SK-N-SH (cell line): Measurements from ENCODE around the gene MACIR. TPM values are rescaled to one million over a fixed set of nuclear protein-coding genes. Genes with fewer than 3 reads are reported as not detected.

Experiments
- CTCF ChIA-PET: fragments of 300-600, 350-600 bp; formaldehyde crosslinking; extraction: SDS; loops from one replicate; lab custom pipeline; 2021; lab: Yijun Ruan, JAX
- POLR2A ChIA-PET: fragments of 350-600 bp; sonication (Branson Sonifier 250); formaldehyde crosslinking; extraction: SDS; loops from one replicate; lab custom pipeline; 2020; ENCODE audit warnings: antibody characterized with exemption, inconsistent platforms; lab: Yijun Ruan, JAX
- DNase-seq: peaks from one replicate; pipeline ENCODE4 v3.0.0; 2012
- H2AFZ ChIP-seq: fragments of 200-600 bp; sonication (generic); 2 replicates; pipeline ENCODE4 v1.8.1; 2016; ENCODE audit warnings: antibody characterized with exemption, mild to moderate bottlenecking, low read depth
- H3F3A ChIP-seq: fragments of 200-600 bp; sonication (generic); replicated peaks from 2 replicates; pipeline ENCODE3; 2016; ENCODE audit warnings: antibody characterized with exemption, mild to moderate bottlenecking; ENCODE audit not compliant: insufficient read depth
- H3K27ac ChIP-seq, 2 experiments: fragments of 200-500 bp in 1 of 2; fragments of 200-600 bp in 1 of 2; sonication (Bioruptor generic) in 1 of 2; sonication (generic), shearing (Covaris generic) in 1 of 2; 2 replicates each; pipeline versions ENCODE4 v1.5.1 to v1.6.1; 2014 to 2016; ENCODE audit warnings: low read depth in 2 of 2, inconsistent platforms in 1 of 2, low read length in 1 of 2, mild to moderate bottlenecking in 1 of 2, mixed read lengths in 1 of 2
- H3K27me3 ChIP-seq: fragments of 200-600 bp; sonication (generic), shearing (Covaris generic); 2 replicates; pipeline ENCODE4 v1.6.1; 2016; ENCODE audit warnings: mixed run types; ENCODE audit not compliant: insufficient read depth
- H3K36me3 ChIP-seq, 2 experiments: fragments of 200-500 bp in 1 of 2; fragments of 200-600 bp in 1 of 2; sonication (Bioruptor generic) in 1 of 2; sonication (generic) in 1 of 2; replicated peaks in 1 of 2; 2 replicates each; pipeline versions ENCODE3 to v1.5.1; 2014 to 2016; ENCODE audit warnings: low read length in 1 of 2, mild to moderate bottlenecking in 1 of 2; ENCODE audit not compliant: insufficient read depth in 2 of 2, control insufficient read depth in 1 of 2
- H3K4me1 ChIP-seq, 2 experiments: fragments of 200-500 bp in 1 of 2; fragments of 200-600 bp in 1 of 2; sonication (Bioruptor generic) in 1 of 2; sonication (generic), shearing (Covaris generic) in 1 of 2; 2 replicates each; pipeline versions ENCODE4 v1.5.1 to v1.6.1; 2014 to 2016; ENCODE audit warnings: low read depth in 1 of 2, low read length in 1 of 2, mixed run types in 1 of 2; ENCODE audit not compliant: insufficient read depth in 2 of 2, control insufficient read depth in 1 of 2
- H3K4me2 ChIP-seq: fragments of 200-600 bp; sonication (generic), shearing (Covaris generic); 2 replicates; pipeline ENCODE4 v1.6.1; 2017; ENCODE audit warnings: mixed run types
- H3K4me3 ChIP-seq, 2 experiments: fragments of 200-500 bp in 1 of 2; fragments of 200-600 bp in 1 of 2; sonication (Bioruptor generic) in 1 of 2; sonication (generic), shearing (Covaris generic) in 1 of 2; 2 replicates each; pipeline versions ENCODE4 v1.5.1 to v1.8.1; 2014 to 2016; ENCODE audit warnings: low read depth in 2 of 2, inconsistent platforms in 1 of 2, low read length in 1 of 2, mild to moderate bottlenecking in 1 of 2, mixed read lengths in 1 of 2, moderate library complexity in 1 of 2
- H3K79me2 ChIP-seq: fragments of 200-600 bp; sonication (generic); 2 replicates; pipeline ENCODE4 v1.8.1; 2017; ENCODE audit warnings: mild to moderate bottlenecking; ENCODE audit not compliant: insufficient read depth
- H3K9ac ChIP-seq: fragments of 200-600 bp; sonication (generic); 2 replicates; pipeline ENCODE4 v1.6.1; 2017; ENCODE audit warnings: mixed run types
- H3K9me2 ChIP-seq: fragments of 200-600 bp; sonication (generic); 2 replicates; pipeline ENCODE4 v1.6.1; 2017; ENCODE audit warnings: mixed run types
- H3K9me3 ChIP-seq: fragments of 200-600 bp; sonication (generic); 2 replicates; pipeline ENCODE4 v1.6.1; 2017; ENCODE audit warnings: mixed run types, mild to moderate bottlenecking, moderate library complexity
- H4K20me1 ChIP-seq: fragments of 200-600 bp; sonication (generic); 2 replicates; pipeline ENCODE4 v1.6.1; 2017; ENCODE audit warnings: mild to moderate bottlenecking, mixed run types; ENCODE audit not compliant: insufficient read depth
- CHD2 ChIP-seq: fragments of 150-350 bp; IDR thresholded peaks from 2 replicates; pipeline ENCODE4 v1.6.1; 2018; ENCODE audit warnings: low read length; ENCODE audit not compliant: partially characterized antibody
- ELF1 ChIP-seq: IDR thresholded peaks from 2 replicates; pipeline ENCODE4 v1.4.0; 2012
- EP300 ChIP-seq, 2 experiments: IDR thresholded peaks; 2 replicates each; pipeline versions ENCODE4 v1.4.0 to v1.6.1; 2012; ENCODE audit warnings: borderline replicate concordance in 1 of 2, low read depth in 1 of 2, low read length in 1 of 2
- EZH2phosphoT487 ChIP-seq: fragments of 200-600 bp; sonication (generic); IDR thresholded peaks from 2 replicates; pipeline ENCODE4 v1.6.1; 2017; ENCODE audit warnings: low read depth, mixed run types, mild to moderate bottlenecking, antibody characterized with exemption, moderate library complexity, borderline replicate concordance
- FOXM1 ChIP-seq: IDR thresholded peaks from 2 replicates; pipeline ENCODE4 v1.4.0; 2012; ENCODE audit warnings: low read depth, mild to moderate bottlenecking
- GABPA ChIP-seq: IDR thresholded peaks from 2 replicates; pipeline ENCODE4 v1.4.0; 2012; ENCODE audit warnings: low read depth, mild to moderate bottlenecking
- IRF3 ChIP-seq: fragments of 150-350 bp; IDR thresholded peaks from 2 replicates; pipeline ENCODE4 v1.6.1; 2016; ENCODE audit warnings: mild to moderate bottlenecking, low read depth, low read length
- JUND ChIP-seq: IDR thresholded peaks from 2 replicates; pipeline ENCODE4 v1.4.0; 2012
- MAX ChIP-seq: IDR thresholded peaks from 2 replicates; pipeline ENCODE4 v1.4.0; 2012; ENCODE audit warnings: low read depth
- MEF2A ChIP-seq: IDR thresholded peaks from 2 replicates; pipeline ENCODE4 v1.4.0; 2012; ENCODE audit warnings: low read depth, borderline replicate concordance
- NRF1 ChIP-seq: IDR thresholded peaks from 2 replicates; pipeline ENCODE4 v1.6.1; 2012; ENCODE audit warnings: low read depth, mild to moderate bottlenecking, low read length
- POLR2AphosphoS5 ChIP-seq: IDR thresholded peaks from 2 replicates; pipeline ENCODE4 v1.6.1; 2012; ENCODE audit warnings: low read depth, low read length
- RAD21 ChIP-seq: IDR thresholded peaks from 2 replicates; pipeline ENCODE4 v1.6.1; 2012; ENCODE audit warnings: mild to moderate bottlenecking, low read length
- RCOR1 ChIP-seq: fragments of 150-350 bp; IDR thresholded peaks from 2 replicates; pipeline ENCODE4 v1.6.1; 2017; ENCODE audit warnings: antibody characterized with exemption, low read length
- REST ChIP-seq: IDR thresholded peaks from 2 replicates; pipeline ENCODE4 v1.6.1; 2012; ENCODE audit warnings: mild to moderate bottlenecking, low read depth, low read length, moderate library complexity
- RFX5 ChIP-seq: IDR thresholded peaks from 2 replicates; pipeline ENCODE4 v1.6.1; 2012; ENCODE audit warnings: mild to moderate bottlenecking, improper control_type of control experiment, low read length
- RXRA ChIP-seq: IDR thresholded peaks from 2 replicates; pipeline ENCODE4 v1.4.0; 2012; ENCODE audit warnings: low read depth, mild to moderate bottlenecking, borderline replicate concordance
- SIN3A ChIP-seq: IDR thresholded peaks from 2 replicates; pipeline ENCODE4 v1.6.1; 2012; ENCODE audit warnings: low read depth, mild to moderate bottlenecking, low read length, moderate library complexity, borderline replicate concordance
- SMC3 ChIP-seq: IDR thresholded peaks from 2 replicates; pipeline ENCODE4 v1.6.1; 2012; ENCODE audit warnings: low read depth, low read length, improper control_type of control experiment
- TCF12 ChIP-seq: IDR thresholded peaks from 2 replicates; pipeline ENCODE4 v1.4.0; 2012
- TEAD4 ChIP-seq: IDR thresholded peaks from 2 replicates; pipeline ENCODE4 v1.4.0; 2012; ENCODE audit warnings: mild to moderate bottlenecking, borderline replicate concordance; ENCODE audit not compliant: insufficient read depth
- YY1 ChIP-seq: IDR thresholded peaks from 2 replicates; pipeline ENCODE4 v1.4.0; 2012; ENCODE audit warnings: low read depth, mild to moderate bottlenecking
- WGBS: methylation state at CpG from one replicate; pipeline ENCODE4 v1.1.6; 2017; ENCODE audit warnings: low lambda C conversion rate; 5-methylcytosine and 5-hydroxymethylcytosine counted together
- polyA plus RNA-seq, 3 experiments: library from polyadenylated mRNA; depleted of rRNA; stranded (reverse); fragments of >200 nt; gene quantifications; 2 replicates each; pipeline ENCODE4 v1.2.3, GENCODE V29; 2012
- TF ChIP-seq, protein P1 (sequence below): IDR thresholded peaks from 2 replicates; pipeline ENCODE4; 2012

MACIR gene
- polyA plus RNA-seq, 1 of the 3 experiments (the other 2 are of a cell fraction): 24.7 TPM

DNA sequence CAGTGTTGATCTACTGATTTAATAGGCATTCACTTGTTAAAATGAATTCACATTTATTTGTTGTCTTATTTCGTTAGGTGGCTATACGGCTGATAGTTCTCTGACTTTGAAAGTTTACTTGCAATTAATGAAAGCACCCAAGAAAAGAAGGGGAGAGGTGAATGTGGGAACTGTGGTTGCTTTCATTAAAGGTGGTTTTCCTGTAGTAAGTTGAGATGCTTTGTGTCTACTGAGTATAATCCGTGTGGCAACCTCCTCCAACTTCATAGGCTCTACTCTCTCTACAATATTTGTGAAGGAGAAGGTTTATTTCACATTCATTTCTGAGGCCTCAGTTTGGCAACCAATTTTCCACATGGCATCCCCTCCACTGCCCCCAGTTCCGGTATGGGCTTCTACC lies 12.8 kb upstream of the MACIR start (continued):
- TF ChIP-seq REST (no peak), POLR2AphosphoS5 (no peak), JUND (no peak), IRF3 (no peak), EP300 (IDR thresholded peaks at IDR 0.05; ENCODE audit: borderline replicate concordance in 1 of 2, low read depth in 1 of 2, low read length in 1 of 2) (no peak), CHD2 (no peak), GABPA (no peak), YY1 (no peak), RCOR1 (no peak), RXRA (no peak), RFX5 (no peak)

DNA sequence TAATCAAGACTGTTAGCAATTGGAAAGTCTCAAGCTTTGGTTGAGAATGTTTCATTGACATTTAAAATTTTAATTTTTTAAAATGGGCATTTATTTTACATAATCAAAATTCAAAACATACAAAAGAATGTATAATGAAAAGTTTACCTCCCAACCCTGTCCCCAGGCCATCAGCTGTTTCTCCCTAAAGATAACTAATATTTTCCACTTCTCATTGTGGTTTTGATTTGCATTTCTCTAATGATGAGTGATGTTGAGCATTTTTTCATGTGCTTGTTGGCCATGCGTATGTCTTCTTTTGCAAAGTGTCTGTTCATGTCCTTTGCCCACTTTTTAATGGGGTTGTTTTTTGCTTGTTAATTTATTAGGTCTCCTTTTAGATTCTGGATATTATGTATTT lies 11.4 kb upstream of the MACIR start:
- H3K79me2 ChIP-seq: no peaks in the 10 kb centered on the region

More for the DNA sequence above, 11.4 kb upstream of the MACIR start:
- CTCF ChIA-PET: no interaction called here
- Histone ChIP-seq H3K9me3 (no peaks in the 10 kb centered on the region), H2AFZ (no peak overlapping the region), H3K27ac (no peak overlapping the region), H3K9ac (no peak overlapping the region), H3K4me3 (no peak overlapping the region), H3K27me3 (no peaks in the 10 kb centered on the region), H3K36me3 (no peaks in the 10 kb centered on the region), H3K9me2 (no peaks in the 10 kb centered on the region), H3F3A (no peaks in the 10 kb centered on the region), H4K20me1 (no peaks in the 10 kb centered on the region), H3K4me1 (no peaks in the 10 kb centered on the region), H3K4me2 (no peak overlapping the region)
- POLR2A ChIA-PET: interaction anchor here (0.7 kb wide), 1 partner anchor 12 kb away, joined by 4 read pairs; no protein-coding TSS in a partner anchor
- 97% methylated on average over 1 of the region's 1 CpG for WGBS
- TF ChIP-seq TCF12 (no peak), NRF1 (no peak), MEF2A (no peak), RCOR1 (no peak), TEAD4 (no peak), EP300 (IDR thresholded peaks at IDR 0.05; ENCODE audit: borderline replicate concordance in 1 of 2, low read depth in 1 of 2, low read length in 1 of 2) (no peak), GABPA (no peak), EZH2phosphoT487 (no peak), FOXM1 (no peak), REST (no peak), SMC3 (no peak), ELF1 (no peak), MAX (no peak), SIN3A (no peak), POLR2AphosphoS5 (no peak), RXRA (no peak), JUND (no peak), RFX5 (no peak), RAD21 (no peak)
- TF ChIP-seq, protein P1, sequence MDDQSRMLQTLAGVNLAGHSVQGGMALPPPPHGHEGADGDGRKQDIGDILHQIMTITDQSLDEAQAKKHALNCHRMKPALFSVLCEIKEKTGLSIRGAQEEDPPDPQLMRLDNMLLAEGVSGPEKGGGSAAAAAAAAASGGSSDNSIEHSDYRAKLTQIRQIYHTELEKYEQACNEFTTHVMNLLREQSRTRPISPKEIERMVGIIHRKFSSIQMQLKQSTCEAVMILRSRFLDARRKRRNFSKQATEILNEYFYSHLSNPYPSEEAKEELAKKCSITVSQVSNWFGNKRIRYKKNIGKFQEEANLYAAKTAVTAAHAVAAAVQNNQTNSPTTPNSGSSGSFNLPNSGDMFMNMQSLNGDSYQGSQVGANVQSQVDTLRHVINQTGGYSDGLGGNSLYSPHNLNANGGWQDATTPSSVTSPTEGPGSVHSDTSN: no peak
- no peak for DNase-seq
